GM04504 (cell line): Measurements from ENCODE around the gene CLEC4M.
"Not testable (repeated sequence)": the region's sequence is repeated elsewhere in the genome, so short reads cannot be mapped to it uniquely, and the experiment has no call there.

ENCODE experiments used
- DNase-seq: peaks from one replicate; pipeline ENCODE4 v3.0.0-alpha.2; 2012; ENCODE audit warnings: low read depth

The CLEC4M gene

GRCh38 chr19:7742575-7742974 is 20.5 kb upstream of the CLEC4M start:
- no peak for DNase-seq

GRCh38 chr19:7742991-7743390 is 20.1 kb upstream of the CLEC4M start:
- no peak for DNase-seq

GRCh38 chr19:7743425-7743841 is 19.6 kb upstream of the CLEC4M start:
- DNase-seq = no peak

GRCh38 chr19:7744199-7744786 is 18.8 kb upstream of the CLEC4M start:
- DNase-seq = no peak

- no peak for DNase-seq
Observed at GRCh38 chr19:7744871-7745650, 18.0 kb upstream of the CLEC4M start.

GRCh38 chr19:7746306-7746705 is 16.7 kb upstream of the CLEC4M start:
- not testable (repeated sequence) for DNase-seq

- no peak for DNase-seq
Observed at GRCh38 chr19:7746903-7747884, 15.8 kb upstream of the CLEC4M start, which contains the start of gene CD209. Gene CD209, minus strand, starts transcription at chr19:7747534. Its CDS starts 23 bp downstream, at chr19:7747511.

GRCh38 chr19:7748171-7748570 is 14.9 kb upstream of the CLEC4M start:
- no peak for DNase-seq

GRCh38 chr19:7748756-7749155 is 14.3 kb upstream of the CLEC4M start:
- DNase-seq = no peak

GRCh38 chr19:7751157-7751783 is 11.8 kb upstream of the CLEC4M start:
- no peak for DNase-seq

GRCh38 chr19:7756258-7756657 is 6.8 kb upstream of the CLEC4M start:
- DNase-seq = no peak

- no peak for DNase-seq
Observed at GRCh38 chr19:7757358-7757757, 5.7 kb upstream of the CLEC4M start.

- DNase-seq = no peak
Observed at GRCh38 chr19:7759156-7759555, 3.9 kb upstream of the CLEC4M start.

GRCh38 chr19:7763696-7764095 is 653 bp downstream of the CLEC4M start:
- no peak for DNase-seq

- DNase-seq = not testable (repeated sequence)
Observed at GRCh38 chr19:7764157-7764556, 1.1 kb downstream of the CLEC4M start.

- DNase-seq = not testable (repeated sequence)
Observed at GRCh38 chr19:7765043-7765442, 2.0 kb downstream of the CLEC4M start.

- DNase-seq = no peak
Observed at GRCh38 chr19:7766535-7766934, 3.5 kb downstream of the CLEC4M start.

GRCh38 chr19:7767487-7767886 is 4.4 kb downstream of the CLEC4M start:
- DNase-seq = no peak

- DNase-seq = no peak
Observed at GRCh38 chr19:7769171-7769570, 6.1 kb downstream of the CLEC4M start.

GRCh38 chr19:7771072-7771471 is 8.0 kb downstream of the CLEC4M start:
- no peak for DNase-seq

GRCh38 chr19:7772752-7773291 is 9.8 kb downstream of the CLEC4M start:
- DNase-seq = no peak

GRCh38 chr19:7773841-7774240 is 10.8 kb downstream of the CLEC4M start:
- DNase-seq = no peak
